GM18520 (cell line): ENCODE data around the gene GCH1.
"Not testable (repeated sequence)": the region's sequence is repeated elsewhere in the genome, so short reads cannot be mapped to it uniquely, and the experiment has no call there.

Source experiments
- ATAC-seq: cut with Tn5 transposase; IDR thresholded peaks from one replicate; pipeline ENCODE4 v1.9.1; 2021; ENCODE audit not compliant: unreplicated experiment

GCH1 gene

GRCh38 chr14:54908973-54909372 lies 6.3 kb upstream of the GCH1 start:
- not testable (repeated sequence) for ATAC-seq

GRCh38 chr14:54908190-54908589 lies 5.6 kb upstream of the GCH1 start:
- ATAC-seq = no peak

GRCh38 chr14:54906075-54906474 lies 3.4 kb upstream of the GCH1 start:
- no peak for ATAC-seq

GRCh38 chr14:54902143-54902520 lies 494 bp downstream of the GCH1 start:
- peak; percentile 29 for ATAC-seq

- ATAC-seq = no peak
These were observed 1.1 kb downstream of the GCH1 start for GRCh38 chr14:54901380-54902142.

GRCh38 chr14:54899573-54899972 lies 3.1 kb downstream of the GCH1 start:
- no peak for ATAC-seq

- not testable (repeated sequence) for ATAC-seq
These were observed 4.6 kb downstream of the GCH1 start for GRCh38 chr14:54897809-54898555.

- ATAC-seq = no peak
These were observed 6.9 kb downstream of the GCH1 start for GRCh38 chr14:54895683-54896082.

GRCh38 chr14:54894995-54895394 lies 7.6 kb downstream of the GCH1 start:
- ATAC-seq = no peak

- ATAC-seq = no peak
These were observed 9.4 kb downstream of the GCH1 start for GRCh38 chr14:54893151-54893760.

- ATAC-seq = no peak
These were observed 11.0 kb downstream of the GCH1 start for GRCh38 chr14:54891471-54892245.

- ATAC-seq = no peak
These were observed 11.8 kb downstream of the GCH1 start for GRCh38 chr14:54890788-54891187.

GRCh38 chr14:54889919-54890318 lies 12.7 kb downstream of the GCH1 start:
- ATAC-seq = no peak

GRCh38 chr14:54882521-54882920 lies 20.1 kb downstream of the GCH1 start:
- no peak for ATAC-seq

- peak; percentile 36 for ATAC-seq
These were observed 20.7 kb downstream of the GCH1 start for GRCh38 chr14:54881761-54882401.

GRCh38 chr14:54881235-54881760 lies 21.3 kb downstream of the GCH1 start:
- ATAC-seq = peak; percentile 37

- no peak for ATAC-seq
These were observed 25.0 kb downstream of the GCH1 start for GRCh38 chr14:54877703-54878021.

- ATAC-seq = no peak
These were observed 25.5 kb downstream of the GCH1 start for GRCh38 chr14:54877015-54877702.

GRCh38 chr14:54875648-54876047 lies 27.0 kb downstream of the GCH1 start:
- not testable (repeated sequence) for ATAC-seq
